CD4-positive, alpha-beta T cell treated with Interleukin-4 for 4 hours (primary cell): ENCODE measurements around the gene TUBB4A.
"Not testable (repeated sequence)": the region's sequence is repeated elsewhere in the genome, so short reads cannot be mapped to it uniquely, and the experiment has no call there.

Source experiments
- DNase-seq: peaks from one replicate; pipeline ENCODE4 v3.0.0-alpha.2; 2020

TUBB4A gene

DNA sequence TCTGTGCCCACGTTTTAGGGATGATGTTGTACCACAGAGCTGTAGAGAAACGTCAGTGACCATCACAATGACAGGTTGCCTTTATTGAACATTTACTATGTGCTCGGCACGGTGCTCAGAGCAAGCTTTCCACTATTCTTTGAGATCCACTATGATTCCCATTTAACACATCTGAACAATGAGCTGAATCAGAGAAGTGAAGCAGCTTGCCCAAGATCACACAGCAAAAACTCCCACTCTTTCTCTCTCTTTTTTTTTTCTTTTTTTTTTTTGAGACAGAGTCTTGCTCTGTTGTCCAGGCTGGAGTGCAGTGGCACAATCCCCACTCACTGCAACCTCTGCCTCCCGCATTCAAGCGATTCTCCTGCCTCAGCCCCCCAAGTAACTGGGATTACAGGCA lies 20.6 kb upstream of the TUBB4A start:
- no peak for DNase-seq

DNA sequence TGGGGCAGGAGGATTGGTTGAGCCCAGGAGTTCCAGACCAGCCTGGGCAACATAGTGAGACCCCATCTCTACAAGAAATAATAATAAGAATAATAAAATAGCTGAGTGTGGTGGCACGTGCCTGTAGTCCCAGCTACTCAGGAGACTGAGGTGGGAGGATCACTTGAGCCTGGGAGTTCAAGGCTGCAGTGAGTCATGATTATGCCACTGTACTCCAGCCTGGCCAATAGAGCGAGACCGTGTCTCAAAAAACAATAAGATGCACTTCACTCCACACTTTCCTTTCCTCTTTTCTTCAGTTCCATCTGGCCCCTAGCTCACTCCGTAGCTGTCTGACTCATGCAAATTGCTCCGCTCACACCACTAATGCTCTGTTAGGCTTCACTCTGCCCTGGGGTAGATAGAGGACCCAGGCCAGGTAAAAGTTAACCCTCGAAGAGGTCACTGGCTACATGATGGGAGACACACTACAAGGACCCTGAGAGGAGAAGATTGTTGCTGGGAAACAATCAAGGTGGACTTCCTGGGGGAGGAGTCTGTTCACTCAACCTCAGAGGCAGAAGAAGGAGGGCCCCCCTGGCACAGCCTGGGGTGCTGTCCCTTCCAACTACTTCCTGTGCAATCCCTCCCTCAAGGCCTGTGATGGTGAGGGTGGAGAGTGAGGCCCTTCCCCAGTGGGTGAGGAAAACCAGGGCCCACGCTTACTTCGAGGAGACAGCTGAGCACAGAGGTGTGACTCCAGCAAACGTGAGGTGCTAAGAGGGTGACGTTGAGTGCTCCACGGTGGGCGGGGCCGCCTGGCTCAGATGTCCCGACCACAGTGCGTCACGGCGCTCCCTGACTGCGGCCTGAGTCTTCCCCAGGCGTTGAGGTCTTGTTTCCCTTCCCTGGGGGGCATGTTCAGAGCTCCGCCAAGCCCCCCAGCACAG lies 19.9 kb upstream of the TUBB4A start:
- DNase-seq = peak; percentile 72

DNA sequence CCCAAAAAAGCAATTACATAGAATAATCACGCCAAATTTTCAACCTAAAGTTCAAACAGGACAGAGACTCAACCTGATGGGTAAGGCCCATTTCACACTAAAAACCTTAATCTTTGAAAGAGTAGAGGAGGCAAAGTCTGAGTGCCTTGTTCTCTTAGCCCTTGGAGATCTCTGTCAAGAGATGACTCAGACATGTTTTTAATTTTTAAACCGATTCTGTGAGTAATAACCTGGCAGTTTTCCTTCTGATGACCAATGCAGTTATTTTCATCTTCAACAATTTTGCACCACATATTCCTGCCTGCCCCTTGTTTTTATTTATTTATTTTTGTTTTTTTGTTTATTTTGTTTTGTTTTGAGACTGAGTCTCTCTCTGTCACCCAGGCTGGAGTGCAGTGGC lies 17.2 kb upstream of the TUBB4A start:
- DNase-seq = no peak

DNA sequence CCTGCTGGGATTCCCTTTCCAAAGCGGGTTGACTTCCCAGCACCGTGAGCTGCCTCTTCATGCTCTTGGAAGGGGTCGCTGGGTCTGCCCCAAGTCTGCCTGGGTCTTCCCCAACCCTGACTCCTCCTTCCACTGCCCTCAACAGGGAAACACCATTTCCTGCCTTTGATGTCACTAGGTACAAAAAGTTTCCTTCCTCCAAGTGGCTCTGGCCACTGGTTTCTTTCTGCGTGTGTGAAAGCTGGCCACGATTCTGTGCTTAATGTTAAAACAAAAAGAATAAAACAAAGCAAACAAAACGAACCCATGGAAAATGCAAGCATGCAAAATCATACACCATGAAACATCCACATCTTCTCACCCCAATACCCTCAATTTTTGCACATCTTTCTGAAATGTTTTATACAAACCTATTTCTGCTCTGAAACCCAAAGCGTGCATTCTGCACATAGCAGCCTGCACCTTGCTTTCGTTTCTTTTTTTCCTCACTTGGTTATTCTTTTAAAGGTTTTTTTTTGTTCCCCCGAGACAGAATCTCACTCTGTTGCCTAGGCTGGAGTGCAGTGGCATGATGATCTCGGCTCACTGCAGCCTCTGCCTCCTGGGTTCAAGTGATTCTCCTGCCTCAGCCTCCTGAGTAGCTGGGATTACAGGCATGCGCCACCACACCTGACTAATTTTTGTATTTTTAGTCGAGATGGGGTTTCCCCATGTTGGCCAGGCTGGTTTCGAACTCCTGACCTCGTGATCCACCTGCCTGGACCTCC lies 16.2 kb upstream of the TUBB4A start:
- no peak for DNase-seq

DNA sequence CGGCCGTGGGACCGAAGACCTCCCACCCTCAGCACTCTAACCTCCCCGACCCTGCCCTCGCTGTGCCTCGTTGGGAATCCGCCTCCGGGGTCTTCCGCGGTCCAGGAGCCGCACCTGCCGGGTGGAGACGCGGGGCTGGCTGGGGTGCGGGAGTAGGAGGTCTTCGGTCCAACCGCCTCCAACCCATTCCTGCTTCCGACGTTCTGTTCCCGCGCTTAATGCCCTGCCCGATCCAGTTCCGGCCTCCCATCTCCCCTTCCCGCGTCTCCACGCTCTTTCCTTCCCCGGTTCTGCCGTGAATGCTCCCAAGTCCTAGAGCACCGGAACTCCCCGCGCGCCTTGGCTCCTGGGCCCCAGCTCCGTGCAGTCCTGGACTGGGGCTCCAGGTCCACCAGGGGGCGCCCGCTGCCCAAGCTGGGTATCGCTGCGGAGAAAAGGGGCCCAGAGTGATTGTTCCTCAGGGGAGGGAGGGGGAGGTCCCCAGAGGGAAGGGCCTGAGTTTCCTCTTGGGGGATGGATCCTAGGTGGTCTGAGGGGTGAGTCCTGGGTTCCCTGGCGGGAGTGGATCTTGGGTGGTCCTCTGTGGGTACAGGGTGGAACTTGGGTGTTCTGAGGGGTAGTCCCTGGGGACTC lies 14.7 kb upstream of the TUBB4A start:
- DNase-seq = peak; percentile 84

DNA sequence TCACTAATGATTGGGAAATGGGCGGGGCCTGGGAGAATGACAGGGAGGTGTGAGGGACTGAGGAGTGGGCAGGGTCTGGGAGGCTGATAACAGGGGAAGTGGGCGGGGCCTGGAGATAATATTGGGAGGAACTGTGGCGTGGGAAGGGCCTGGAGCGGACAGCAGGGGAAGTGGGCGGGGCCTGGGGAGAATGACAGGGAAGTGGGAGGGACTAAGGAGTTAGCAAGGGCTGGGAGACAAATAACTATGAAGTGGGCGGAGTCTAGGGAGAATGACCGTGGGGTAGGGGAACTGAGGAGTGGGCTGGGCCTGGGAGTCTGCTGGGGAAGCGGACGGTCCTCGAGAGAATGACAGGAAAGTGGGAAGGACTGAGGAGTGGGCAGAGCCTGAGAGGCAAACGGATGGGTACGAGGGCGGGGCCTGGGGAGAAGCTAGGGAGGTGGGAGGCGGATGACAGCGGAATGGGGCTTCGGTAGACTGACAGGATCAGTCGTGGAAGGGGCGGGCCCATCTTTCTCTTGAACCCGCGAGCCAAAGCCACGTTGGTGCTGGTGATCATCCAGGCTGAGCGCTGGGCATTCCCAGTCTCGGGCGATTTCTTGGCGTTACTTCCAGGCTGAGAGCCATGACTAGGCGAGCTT lies 14.0 kb upstream of the TUBB4A start:
- DNase-seq = peak; percentile 70

DNA sequence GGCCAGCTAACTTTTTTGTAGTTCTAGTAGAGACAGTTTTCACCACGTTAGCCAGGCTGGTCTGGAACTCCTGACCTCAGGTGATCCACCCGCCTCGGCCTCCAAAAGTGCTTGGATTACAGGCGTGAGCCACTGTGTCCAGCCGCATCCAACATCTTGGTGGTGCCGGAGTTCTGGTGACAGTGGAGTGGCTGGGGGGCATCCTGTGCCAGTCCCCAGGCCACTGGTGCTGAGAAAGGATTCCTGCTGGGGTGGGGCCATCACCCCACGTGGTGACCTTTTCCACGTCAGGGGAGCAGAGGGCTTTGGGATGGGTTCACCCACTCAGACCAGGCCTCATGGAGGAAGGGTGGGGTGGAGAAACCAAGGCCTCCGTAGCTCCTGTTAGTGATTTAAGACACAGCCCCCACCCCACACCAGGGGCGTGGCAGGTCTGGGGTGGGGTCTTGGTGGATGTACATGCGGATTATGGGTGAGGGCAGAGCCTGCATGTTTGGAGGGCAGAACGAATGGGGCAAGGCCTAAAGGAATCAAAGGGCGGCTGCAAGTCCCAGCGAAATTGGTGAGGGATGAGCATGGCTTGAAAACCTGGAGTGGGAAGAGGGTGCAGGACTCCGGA lies 12.9 kb upstream of the TUBB4A start:
- no peak for DNase-seq

DNA sequence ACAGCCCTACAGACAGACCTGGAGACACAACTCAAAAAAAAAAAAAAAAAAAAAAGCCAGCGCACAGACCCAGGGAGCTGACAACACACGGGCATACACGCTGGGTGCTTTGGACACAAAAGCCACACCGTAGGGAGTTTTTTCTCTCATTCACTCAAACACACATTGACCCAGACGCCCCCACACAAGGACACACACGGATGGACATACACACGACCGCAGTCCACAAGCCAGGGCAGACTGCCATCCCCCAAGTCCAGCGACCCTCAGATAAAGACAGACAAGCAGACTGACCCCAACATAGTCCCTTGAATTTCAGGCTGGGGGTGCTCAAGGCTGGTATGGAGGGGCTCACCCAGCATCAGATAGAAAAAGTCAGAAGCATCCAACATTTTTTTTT lies 12.0 kb upstream of the TUBB4A start:
- no peak for DNase-seq

DNA sequence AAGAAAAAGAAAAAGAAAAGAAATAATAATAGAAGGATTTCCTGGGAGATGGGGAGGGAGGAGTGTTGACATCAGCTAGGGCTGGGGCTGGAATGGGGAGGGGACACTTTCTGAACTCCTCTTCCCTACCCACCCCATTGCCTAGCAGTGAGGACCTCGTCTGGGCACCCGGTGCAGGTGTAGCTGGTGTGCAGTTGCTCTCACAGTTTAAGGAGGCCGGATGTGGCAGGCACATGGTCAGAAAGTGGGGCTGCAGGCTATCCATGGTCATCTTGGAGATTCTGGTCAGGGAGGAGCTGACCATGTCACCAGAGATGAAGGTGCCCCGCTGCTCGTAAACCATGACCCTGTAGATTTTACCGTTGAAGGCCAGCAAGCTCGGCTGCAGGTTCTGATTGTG lies 8.5 kb upstream of the TUBB4A start:
- no peak for DNase-seq

DNA sequence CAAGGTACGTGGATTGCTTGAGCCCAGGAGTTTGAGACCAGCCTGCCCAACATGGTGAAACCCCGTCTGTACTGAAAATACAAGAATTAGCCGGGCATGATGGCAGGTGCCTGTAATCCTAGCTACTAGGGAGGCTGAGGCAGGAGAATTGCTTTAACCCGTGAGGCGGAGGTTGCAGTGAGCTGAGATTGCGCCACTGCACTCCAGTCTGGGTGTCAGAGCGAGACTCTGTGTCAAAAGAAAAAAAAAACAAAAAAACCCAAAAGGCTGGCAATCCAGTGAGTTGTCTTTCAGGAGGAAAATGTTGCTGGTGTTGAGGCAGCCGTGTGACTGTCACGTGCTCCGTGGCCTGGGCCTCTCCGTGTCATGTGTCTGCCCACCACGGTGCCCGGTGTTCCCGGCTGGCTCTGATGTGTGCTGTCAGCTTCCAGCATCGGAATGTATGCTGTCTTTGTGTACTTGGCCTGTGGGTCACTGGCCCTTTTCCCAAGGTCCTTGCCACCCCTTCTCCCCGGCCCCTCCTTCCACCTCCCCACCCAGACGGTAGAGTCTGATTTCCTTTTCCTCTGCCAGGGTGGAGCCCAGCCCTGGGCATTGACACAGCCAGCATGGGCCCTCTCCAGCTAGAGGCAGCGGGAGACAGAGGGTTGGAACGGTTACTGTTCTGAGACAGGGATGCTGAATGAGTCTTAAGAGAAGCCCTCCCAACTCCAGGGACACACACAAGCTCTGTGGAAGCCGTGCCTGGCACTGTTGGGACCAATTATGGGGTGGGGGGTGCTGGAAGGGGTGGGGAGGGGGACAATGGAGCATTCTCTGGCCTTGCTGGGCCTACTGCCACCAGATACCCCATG lies 7.2 kb upstream of the TUBB4A start:
- DNase-seq = no peak

DNA sequence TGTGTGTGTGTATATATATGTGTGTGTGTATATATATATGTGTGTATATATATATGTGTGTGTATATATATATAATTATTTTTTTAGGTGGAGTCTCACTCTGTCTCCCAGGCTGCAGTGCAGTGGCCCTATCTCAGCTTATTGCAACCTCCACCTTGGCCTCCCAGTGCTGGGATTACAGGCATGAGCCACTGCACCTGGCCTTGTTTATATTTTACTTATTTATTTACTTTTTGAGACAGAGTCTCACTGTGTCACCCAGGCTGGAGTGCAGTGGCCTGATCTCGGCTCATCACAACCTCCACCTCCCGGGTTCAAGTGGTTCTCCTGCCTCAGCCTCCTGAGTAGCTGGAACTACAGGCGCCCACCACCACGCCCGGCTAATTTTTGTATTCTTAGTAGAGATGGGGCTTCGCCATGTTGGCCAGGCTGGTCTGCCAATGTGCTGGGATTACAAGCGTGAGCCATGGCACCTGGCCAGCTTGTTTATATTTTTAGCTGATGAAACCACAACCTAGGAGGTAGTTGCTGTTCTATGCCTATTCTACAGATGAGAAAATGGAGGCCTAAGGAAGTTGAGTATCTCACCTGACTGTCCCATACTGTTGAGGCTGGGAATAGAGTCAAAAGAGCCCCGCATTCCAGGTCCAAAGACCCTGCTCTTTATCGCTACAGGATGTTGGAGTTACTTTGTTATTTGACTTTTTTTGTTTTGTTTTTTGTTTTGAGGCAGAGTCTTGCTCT lies 6.1 kb upstream of the TUBB4A start:
- DNase-seq = not testable (repeated sequence)

DNA sequence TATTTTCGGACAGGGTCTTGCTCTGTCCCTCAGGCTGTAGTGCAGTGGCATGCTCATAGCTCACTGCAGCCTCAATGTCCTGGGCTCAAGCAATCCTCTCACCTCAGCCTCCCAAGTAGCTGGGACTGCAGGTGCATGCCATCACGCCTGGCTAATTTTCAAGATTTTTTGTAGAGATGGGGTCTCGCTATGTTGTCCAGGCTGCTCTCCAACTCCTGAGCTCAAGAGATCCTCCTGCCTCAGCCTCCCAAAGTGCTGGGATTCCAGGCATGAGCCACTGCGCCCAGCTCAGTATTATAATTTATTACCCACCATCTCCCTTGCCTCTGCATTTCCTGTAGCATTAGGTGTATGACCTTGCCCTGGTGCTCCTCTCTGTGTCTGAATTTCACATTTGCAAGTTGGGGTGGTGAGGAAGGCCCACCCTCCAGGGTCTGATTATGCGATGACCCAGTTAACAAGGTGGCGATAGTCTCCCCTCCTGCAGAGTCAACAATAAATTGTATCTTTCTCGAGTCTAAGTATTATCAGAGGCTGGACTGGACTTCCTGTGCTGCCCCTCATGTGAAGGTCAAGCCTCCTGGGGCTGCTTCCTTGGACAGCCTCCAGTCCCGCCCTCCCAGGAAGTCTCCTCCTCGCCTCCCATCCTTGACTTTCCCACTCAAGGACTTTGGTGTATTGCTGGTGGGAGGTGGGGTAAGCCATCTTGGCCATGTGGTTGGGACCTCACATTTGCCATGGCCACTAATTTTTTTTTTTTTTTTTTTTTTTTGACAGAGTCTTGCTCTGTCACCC lies 1.5 kb upstream of the TUBB4A start:
- DNase-seq = no peak

DNA sequence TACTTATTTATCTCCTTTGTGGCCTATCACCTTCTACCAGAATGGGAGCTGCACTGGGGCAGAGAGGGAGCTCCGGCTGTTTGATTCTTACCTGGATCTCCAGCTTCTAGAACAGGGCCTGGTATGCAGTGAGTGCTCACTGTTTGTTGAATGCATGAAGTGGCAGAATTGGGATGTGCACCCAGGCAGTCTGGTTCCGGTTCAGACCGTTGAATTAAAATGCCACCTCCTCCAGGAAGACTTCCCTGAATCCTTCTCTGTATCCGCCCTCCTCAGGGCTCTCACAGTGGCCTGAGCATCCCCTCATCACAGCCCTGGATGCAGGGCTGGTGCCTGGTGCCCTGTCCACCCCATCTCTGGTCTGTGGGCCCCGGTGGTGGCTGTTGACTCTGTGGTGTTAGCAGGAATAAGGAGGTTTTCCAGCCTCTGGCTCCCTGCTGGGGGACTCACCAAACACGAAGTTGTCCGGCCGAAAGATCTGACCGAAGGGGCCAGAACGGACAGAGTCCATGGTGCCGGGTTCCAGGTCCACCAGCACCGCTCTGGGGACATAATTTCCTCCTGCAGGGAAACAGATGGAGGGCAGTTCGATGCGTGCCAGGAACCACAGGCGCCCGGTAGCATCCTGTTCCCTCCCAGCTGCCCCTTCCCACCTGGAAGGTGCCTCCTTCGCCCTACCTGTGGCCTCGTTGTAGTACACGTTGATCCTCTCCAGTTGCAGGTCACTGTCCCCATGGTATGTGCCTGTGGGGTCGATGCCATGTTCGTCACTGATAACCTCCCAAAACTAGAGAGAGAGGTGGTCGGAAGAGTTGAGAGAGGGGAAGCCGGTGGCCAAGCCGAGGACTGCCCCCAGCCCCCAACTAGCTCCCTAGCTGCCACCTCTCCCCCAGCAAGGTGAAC lies 1.0 kb downstream of the TUBB4A start:
- DNase-seq = no peak

DNA sequence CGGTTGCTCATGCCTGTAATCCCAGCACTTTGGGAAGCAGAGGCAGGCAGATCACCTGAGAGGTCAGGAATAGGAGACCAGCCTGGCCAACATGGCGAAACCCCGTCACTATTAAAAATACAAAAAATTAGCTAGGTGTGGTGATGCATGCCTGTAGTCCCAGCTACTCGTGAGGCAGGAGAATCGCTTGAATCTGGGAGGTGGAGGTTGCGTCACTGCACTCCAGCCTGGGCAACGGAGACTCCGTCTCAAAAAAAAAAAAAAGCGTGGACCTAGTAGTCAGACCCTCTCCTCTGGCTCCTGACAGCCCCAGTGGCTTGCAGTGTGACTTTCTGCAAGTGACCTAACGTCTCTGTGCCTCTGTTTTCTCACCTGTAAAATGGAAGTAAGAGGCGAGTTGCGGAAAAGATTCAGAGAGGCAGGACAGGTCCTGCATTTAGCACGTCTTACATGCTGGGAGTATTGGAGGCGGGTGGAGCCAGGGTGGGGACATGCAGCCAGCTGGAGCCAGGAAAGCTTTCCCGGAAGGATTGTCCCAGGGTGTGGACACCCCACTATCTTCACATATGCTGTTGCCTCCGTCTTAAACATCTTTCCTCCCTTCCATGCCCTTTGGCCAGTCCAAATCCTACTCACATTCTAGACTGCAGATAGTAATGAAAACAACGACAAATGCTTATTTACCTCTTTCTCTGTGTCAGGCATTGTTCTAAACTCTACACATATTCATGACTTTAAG lies 2.9 kb downstream of the TUBB4A start:
- no peak for DNase-seq

DNA sequence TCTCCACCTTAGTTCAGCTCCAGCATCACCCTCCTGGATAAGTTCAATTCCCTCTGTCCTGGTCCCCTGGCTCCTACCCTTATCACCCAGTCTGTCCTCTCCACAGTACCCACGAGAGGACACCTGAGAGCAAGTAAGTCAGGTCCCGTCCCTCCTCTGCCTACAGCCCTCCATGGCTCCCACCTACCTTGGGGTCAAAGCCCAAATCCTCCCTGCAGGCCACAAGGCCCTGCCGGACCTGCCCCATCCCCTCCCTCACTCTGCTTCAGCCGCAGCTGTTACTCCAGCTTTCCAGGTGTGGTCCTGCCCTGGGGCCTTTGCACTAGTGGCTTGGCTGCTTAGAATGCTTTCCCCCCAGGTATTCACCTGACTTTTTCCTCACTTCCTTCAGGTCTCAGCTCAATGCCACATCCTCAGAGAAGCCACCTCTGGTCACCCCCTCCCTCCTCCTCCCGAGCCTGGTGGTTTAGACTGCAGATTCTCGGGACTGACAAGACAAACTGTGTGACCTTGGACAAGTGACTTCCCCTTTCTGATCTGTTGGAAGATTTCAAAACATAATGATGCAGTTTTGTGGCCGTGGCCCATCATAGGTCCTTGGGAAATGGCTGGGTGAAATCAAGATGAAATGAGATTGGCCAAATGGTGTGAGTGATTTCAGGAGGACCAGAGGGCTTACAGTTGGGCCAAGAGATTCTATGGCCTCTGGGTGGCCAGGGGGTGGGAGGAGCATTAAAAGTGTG lies 3.6 kb downstream of the TUBB4A start:
- no peak for DNase-seq

DNA sequence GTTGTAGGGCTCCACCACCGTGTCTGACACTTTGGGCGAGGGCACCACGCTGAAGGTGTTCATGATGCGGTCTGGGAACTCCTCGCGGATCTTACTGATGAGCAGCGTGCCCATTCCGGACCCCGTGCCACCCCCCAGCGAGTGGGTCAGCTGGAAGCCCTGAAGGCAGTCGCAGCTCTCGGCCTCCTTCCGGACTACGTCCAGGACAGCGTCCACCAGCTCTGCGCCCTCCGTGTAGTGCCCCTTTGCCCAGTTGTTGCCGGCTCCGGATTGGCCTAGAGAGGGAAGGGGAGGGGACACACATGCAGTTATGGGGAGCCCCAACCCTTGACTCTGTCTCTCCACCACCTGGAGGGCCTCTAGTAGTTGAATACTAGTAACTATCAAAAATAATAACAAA lies 6.2 kb downstream of the TUBB4A start:
- DNase-seq = no peak

DNA sequence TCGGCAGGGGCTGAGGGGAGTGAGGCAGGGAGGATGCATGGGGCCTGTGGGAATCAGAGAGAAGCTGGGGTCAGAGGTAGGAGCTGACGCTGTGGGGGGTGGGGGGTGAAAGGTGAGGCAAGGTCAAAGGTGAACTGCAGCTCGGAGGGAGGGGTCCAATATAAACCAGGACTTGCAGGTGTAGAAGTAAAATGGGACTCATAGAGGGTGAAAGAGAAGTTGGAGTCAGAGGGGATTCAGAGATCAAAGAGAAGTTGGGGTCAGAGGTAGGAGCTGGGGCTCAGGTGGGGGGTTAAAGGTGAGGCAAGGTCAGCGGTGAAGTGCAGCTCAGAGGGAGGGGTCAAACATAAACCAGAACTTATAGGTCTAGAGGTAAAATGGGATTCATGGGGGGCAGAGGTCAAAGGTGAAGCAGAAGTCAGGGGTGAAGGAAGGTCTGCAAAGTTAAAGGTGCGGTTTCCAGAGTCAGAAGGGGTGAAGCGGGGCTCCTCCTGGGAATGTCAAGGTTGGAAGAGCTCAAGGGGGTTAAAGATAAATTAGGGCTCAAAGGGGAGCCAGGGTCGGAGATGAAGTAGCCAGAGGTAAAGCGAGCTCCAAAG lies 7.6 kb downstream of the TUBB4A start:
- DNase-seq = no peak
